Measurements from ENCODE around the gene PDLIM5. TPM values are rescaled to one million over a fixed set of nuclear protein-coding genes. Genes with fewer than 3 reads are reported as not detected.

The PDLIM5 gene
- total RNA-seq, 1 donor from 2014 or later = 71.0 TPM

GRCh38 chr4:94680176-94680862 lies 228.6 kb downstream of the PDLIM5 start:
- peaks cover 21% of the 10 kb centered on the region for H3K4me1 Mint-ChIP-seq
- peaks cover 3% of the 10 kb centered on the region for H3K9me3 Mint-ChIP-seq
- no peaks in the 10 kb centered on the region for H3K36me3 Mint-ChIP-seq (ENCODE audit: low read depth)
- H3K27ac Mint-ChIP-seq (ENCODE audit: unreplicated experiment) = no peak overlapping the region
- no peak overlapping the region for H3K4me3 Mint-ChIP-seq
- TF ChIP-seq CTCF (conservative IDR thresholded peaks at IDR 0.05) = no peak
- H3K27me3 Mint-ChIP-seq (ENCODE audit: low read depth) = no peaks in the 10 kb centered on the region
- DNase-seq (ENCODE audit: low read depth, low spot score) = no peak

GRCh38 chr4:94686086-94686485 lies 234.3 kb downstream of the PDLIM5 start:
- no peak overlapping the region for H3K4me3 Mint-ChIP-seq
- H3K27me3 Mint-ChIP-seq (ENCODE audit: low read depth) = no peaks in the 10 kb centered on the region
- no peak overlapping the region for H3K27ac Mint-ChIP-seq (ENCODE audit: unreplicated experiment)

GRCh38 chr4:94689155-94689860 lies 237.6 kb downstream of the PDLIM5 start:
- TF ChIP-seq CTCF (conservative IDR thresholded peaks at IDR 0.05) = no peak
- no peak for DNase-seq (ENCODE audit: low read depth, low spot score)
- Mint-ChIP-seq H3K4me3 (no peak overlapping the region), H3K27me3 (ENCODE audit: low read depth) (no peaks in the 10 kb centered on the region), H3K4me1 (peaks cover 10% of the 10 kb centered on the region), H3K36me3 (ENCODE audit: low read depth) (no peaks in the 10 kb centered on the region), H3K9me3 (no peaks in the 10 kb centered on the region), H3K27ac (ENCODE audit: unreplicated experiment) (no peak overlapping the region)

More at GRCh38 chr4:94686086-94686485, 234.3 kb downstream of the PDLIM5 start:
- Mint-ChIP-seq H3K4me1 (peaks cover 10% of the 10 kb centered on the region), H3K36me3 (ENCODE audit: low read depth) (no peaks in the 10 kb centered on the region), H3K9me3 (no peaks in the 10 kb centered on the region)
- no peak for DNase-seq (ENCODE audit: low read depth, low spot score)
- TF ChIP-seq CTCF (conservative IDR thresholded peaks at IDR 0.05) = no peak

- no peak for TF ChIP-seq CTCF (conservative IDR thresholded peaks at IDR 0.05)
- no peak for DNase-seq (ENCODE audit: low read depth, low spot score)
- Mint-ChIP-seq H3K27ac (ENCODE audit: unreplicated experiment) (no peak overlapping the region), H3K4me3 (no peak overlapping the region), H3K9me3 (no peaks in the 10 kb centered on the region), H3K27me3 (ENCODE audit: low read depth) (no peaks in the 10 kb centered on the region), H3K4me1 (peaks cover 3% of the 10 kb centered on the region), H3K36me3 (ENCODE audit: low read depth) (no peaks in the 10 kb centered on the region)
These were observed 239.1 kb downstream of the PDLIM5 start for GRCh38 chr4:94690851-94691254.

- DNase-seq (ENCODE audit: low read depth, low spot score) = no peak
- Mint-ChIP-seq H3K27me3 (ENCODE audit: low read depth) (no peaks in the 10 kb centered on the region), H3K9me3 (no peaks in the 10 kb centered on the region), H3K27ac (ENCODE audit: unreplicated experiment) (no peak overlapping the region), H3K36me3 (ENCODE audit: low read depth) (no peaks in the 10 kb centered on the region), H3K4me1 (peaks cover 3% of the 10 kb centered on the region), H3K4me3 (no peak overlapping the region)
- no peak for TF ChIP-seq CTCF (conservative IDR thresholded peaks at IDR 0.05)
These were observed 239.8 kb downstream of the PDLIM5 start for GRCh38 chr4:94691552-94691951.

Measured in neural crest cell (in vitro differentiated cells).